ENCODE results near the gene SARM1.

DNA sequence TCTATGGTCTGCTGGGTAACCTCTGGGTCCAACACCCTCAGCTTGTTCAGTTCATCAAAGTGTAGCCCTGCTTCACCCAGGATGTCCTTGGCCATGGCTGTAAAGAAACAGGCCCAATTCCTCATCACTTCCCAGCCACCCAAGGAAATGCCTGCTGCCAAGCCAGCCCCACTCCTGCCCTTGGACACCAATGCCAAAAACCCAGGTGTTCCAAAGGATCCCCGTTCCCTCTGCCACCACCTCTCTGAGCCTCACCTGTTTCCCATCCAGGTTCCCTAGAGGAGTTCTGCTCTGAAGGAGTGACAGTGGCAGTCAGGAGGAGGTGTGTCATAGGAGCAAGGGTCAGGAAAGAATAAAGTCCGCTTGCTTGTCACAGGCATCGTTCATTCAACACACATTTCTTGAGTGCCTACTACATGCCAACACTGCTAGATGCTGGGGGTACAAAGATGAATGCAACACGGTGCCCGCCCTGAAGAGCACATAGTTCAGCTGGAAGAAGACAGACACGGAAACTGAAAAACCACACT, 39.5 kb upstream of the SARM1 start:
- TF ChIP-seq TSHZ2 (CRISPR knock-in tag; IDR thresholded peaks at IDR 0.05) (no peak), BACH2 (CRISPR knock-in tag; IDR thresholded peaks at IDR 0.05; ENCODE audit: borderline replicate concordance) (no peak), ZFP3 (CRISPR knock-in tag; IDR thresholded peaks at IDR 0.05) (no peak), GLIS3 (CRISPR knock-in tag; IDR thresholded peaks at IDR 0.05) (no peak), ISL1 (CRISPR knock-in tag; IDR thresholded peaks at IDR 0.05) (no peak), PPARA (CRISPR knock-in tag; IDR thresholded peaks at IDR 0.05; ENCODE audit: borderline replicate concordance) (no peak)
- TF ChIP-seq, protein P1, sequence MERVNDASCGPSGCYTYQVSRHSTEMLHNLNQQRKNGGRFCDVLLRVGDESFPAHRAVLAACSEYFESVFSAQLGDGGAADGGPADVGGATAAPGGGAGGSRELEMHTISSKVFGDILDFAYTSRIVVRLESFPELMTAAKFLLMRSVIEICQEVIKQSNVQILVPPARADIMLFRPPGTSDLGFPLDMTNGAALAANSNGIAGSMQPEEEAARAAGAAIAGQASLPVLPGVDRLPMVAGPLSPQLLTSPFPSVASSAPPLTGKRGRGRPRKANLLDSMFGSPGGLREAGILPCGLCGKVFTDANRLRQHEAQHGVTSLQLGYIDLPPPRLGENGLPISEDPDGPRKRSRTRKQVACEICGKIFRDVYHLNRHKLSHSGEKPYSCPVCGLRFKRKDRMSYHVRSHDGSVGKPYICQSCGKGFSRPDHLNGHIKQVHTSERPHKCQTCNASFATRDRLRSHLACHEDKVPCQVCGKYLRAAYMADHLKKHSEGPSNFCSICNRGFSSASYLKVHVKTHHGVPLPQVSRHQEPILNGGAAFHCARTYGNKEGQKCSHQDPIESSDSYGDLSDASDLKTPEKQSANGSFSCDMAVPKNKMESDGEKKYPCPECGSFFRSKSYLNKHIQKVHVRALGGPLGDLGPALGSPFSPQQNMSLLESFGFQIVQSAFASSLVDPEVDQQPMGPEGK (CRISPR knock-in tag; IDR thresholded peaks at IDR 0.05; ENCODE audit: borderline replicate concordance), result no peak

All from SK-N-SH treated with all-trans-retinoic acid at 6 μM for 48 hours (cell line).